Measurements from ENCODE around the gene CCDC195.

GRCh38 chr2:224685121-224685520 is 31.0 kb downstream of the CCDC195 start:
- TF ChIP-seq CTCF (IDR thresholded peaks at IDR 0.05; ENCODE audit: low read depth, low read length) (no peak), EZH2phosphoT487 (IDR thresholded peaks at IDR 0.05; ENCODE audit: low read depth) (no peak)
